Measurements from ENCODE around the gene GGTLC2.
"Not testable (repeated sequence)": the region's sequence is repeated elsewhere in the genome, so short reads cannot be mapped to it uniquely, and the experiment has no call there.

Gene GGTLC2

GRCh38 chr22:22638313-22638712 is 6.1 kb upstream of the GGTLC2 start:
- not testable (repeated sequence) for DNase-seq

GRCh38 chr22:22642255-22642654 is 2.2 kb upstream of the GGTLC2 start:
- DNase-seq, result not testable (repeated sequence)

- DNase-seq, result not testable (repeated sequence)
These were observed 1.6 kb downstream of the GGTLC2 start for GRCh38 chr22:22645969-22646368.

- DNase-seq, result not testable (repeated sequence)
These were observed 3.5 kb downstream of the GGTLC2 start for GRCh38 chr22:22647952-22648351.

- not testable (repeated sequence) for DNase-seq
These were observed 4.6 kb downstream of the GGTLC2 start for GRCh38 chr22:22648863-22649536.

- DNase-seq, result not testable (repeated sequence)
These were observed 5.3 kb downstream of the GGTLC2 start for GRCh38 chr22:22649761-22650160.

GRCh38 chr22:22650398-22650797 is 6.0 kb downstream of the GGTLC2 start:
- not testable (repeated sequence) for DNase-seq

GRCh38 chr22:22650803-22651515 is 6.5 kb downstream of the GGTLC2 start:
- not testable (repeated sequence) for DNase-seq

- not testable (repeated sequence) for DNase-seq
These were observed 7.2 kb downstream of the GGTLC2 start for GRCh38 chr22:22651593-22651992.

GRCh38 chr22:22652102-22652501 is 7.7 kb downstream of the GGTLC2 start:
- not testable (repeated sequence) for DNase-seq

- not testable (repeated sequence) for DNase-seq
These were observed 8.2 kb downstream of the GGTLC2 start for GRCh38 chr22:22652573-22652972.

- not testable (repeated sequence) for DNase-seq
These were observed 9.4 kb downstream of the GGTLC2 start for GRCh38 chr22:22653677-22654381.

- DNase-seq, result no peak
These were observed 11.3 kb downstream of the GGTLC2 start for GRCh38 chr22:22655452-22656290.

GRCh38 chr22:22657712-22658111 is 13.3 kb downstream of the GGTLC2 start:
- no peak for DNase-seq

- DNase-seq, result no peak
These were observed 16.9 kb downstream of the GGTLC2 start for GRCh38 chr22:22661275-22661674.

- no peak for DNase-seq
These were observed 17.7 kb downstream of the GGTLC2 start for GRCh38 chr22:22662095-22662494.

GRCh38 chr22:22663861-22664800 is 19.7 kb downstream of the GGTLC2 start:
- DNase-seq, result no peak

GRCh38 chr22:22666307-22667091 is 22.1 kb downstream of the GGTLC2 start:
- DNase-seq, result no peak

- no peak for DNase-seq
These were observed 23.8 kb downstream of the GGTLC2 start for GRCh38 chr22:22667966-22668880.

- DNase-seq, result no peak
These were observed 24.7 kb downstream of the GGTLC2 start for GRCh38 chr22:22669093-22669492.

Measured in activated gamma-delta T cell treated with Interleukin-2 at 50 U/mL for 16 hours (primary cell).